GM19240 (cell line): ENCODE results near the gene CXADR.

Source experiments
- DNase-seq: peaks from one replicate; pipeline ENCODE4 v3.0.0; 2011; ENCODE audit warnings: low spot score; ENCODE audit not compliant: insufficient read length

Gene CXADR

GRCh38 chr21:17539743-17540341 lies 27.0 kb downstream of the CXADR start:
- no peak for DNase-seq

- DNase-seq: no peak
Measured at GRCh38 chr21:17540530-17540929, 27.7 kb downstream of the CXADR start.

GRCh38 chr21:17542371-17543011 lies 29.6 kb downstream of the CXADR start:
- no peak for DNase-seq

- no peak for DNase-seq
Measured at GRCh38 chr21:17545007-17545406, 32.2 kb downstream of the CXADR start.

GRCh38 chr21:17548262-17548661 lies 35.4 kb downstream of the CXADR start:
- no peak for DNase-seq

- no peak for DNase-seq
Measured at GRCh38 chr21:17550671-17551308, 37.9 kb downstream of the CXADR start.

GRCh38 chr21:17552410-17552809 lies 39.6 kb downstream of the CXADR start:
- DNase-seq: no peak

GRCh38 chr21:17554120-17554519 lies 41.3 kb downstream of the CXADR start:
- DNase-seq: no peak

- no peak for DNase-seq
Measured at GRCh38 chr21:17554679-17555465, 42.0 kb downstream of the CXADR start.

- DNase-seq: no peak
Measured at GRCh38 chr21:17560377-17561025, 47.7 kb downstream of the CXADR start.

GRCh38 chr21:17570786-17571185 lies 57.9 kb downstream of the CXADR start:
- DNase-seq: no peak

- no peak for DNase-seq
Measured at GRCh38 chr21:17572431-17572830, 59.6 kb downstream of the CXADR start.

GRCh38 chr21:17575076-17575475 lies 62.2 kb downstream of the CXADR start:
- no peak for DNase-seq

GRCh38 chr21:17576080-17576835 lies 63.4 kb downstream of the CXADR start:
- DNase-seq: no peak

GRCh38 chr21:17577701-17578100 lies 64.9 kb downstream of the CXADR start:
- DNase-seq: no peak

GRCh38 chr21:17578162-17578561 lies 65.3 kb downstream of the CXADR start:
- no peak for DNase-seq

- no peak for DNase-seq
Measured at GRCh38 chr21:17578876-17579275, 66.0 kb downstream of the CXADR start.

- DNase-seq: no peak
Measured at GRCh38 chr21:17580319-17580718, 67.5 kb downstream of the CXADR start.

- DNase-seq: no peak
Measured at GRCh38 chr21:17583898-17584297, 71.1 kb downstream of the CXADR start.

- DNase-seq: no peak
Measured at GRCh38 chr21:17585875-17586450, 73.1 kb downstream of the CXADR start.

- no peak for DNase-seq
Measured at GRCh38 chr21:17590430-17590829, 77.6 kb downstream of the CXADR start.
